ENCODE measurements around the gene SYT2.

DNA sequence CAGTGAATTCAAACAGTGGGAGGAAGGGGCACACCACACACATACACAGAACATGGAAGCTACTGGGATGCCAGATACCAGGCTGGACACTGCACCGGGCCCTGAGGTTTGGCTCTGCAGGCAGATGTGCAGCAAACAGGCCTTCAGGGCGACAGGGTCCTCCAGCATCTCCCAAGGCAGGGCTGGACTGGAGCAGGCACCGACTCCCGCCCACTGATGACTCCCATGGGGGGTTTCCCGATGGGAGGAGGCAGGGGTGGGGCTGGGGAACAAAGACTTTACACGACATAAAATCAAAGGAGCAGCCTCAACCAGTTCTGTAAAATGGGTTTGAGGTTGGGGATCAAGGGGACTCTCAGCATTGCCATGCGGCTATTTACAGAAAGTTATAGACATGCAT is 118.1 kb downstream of the SYT2 start:
- TF ChIP-seq, protein P1, sequence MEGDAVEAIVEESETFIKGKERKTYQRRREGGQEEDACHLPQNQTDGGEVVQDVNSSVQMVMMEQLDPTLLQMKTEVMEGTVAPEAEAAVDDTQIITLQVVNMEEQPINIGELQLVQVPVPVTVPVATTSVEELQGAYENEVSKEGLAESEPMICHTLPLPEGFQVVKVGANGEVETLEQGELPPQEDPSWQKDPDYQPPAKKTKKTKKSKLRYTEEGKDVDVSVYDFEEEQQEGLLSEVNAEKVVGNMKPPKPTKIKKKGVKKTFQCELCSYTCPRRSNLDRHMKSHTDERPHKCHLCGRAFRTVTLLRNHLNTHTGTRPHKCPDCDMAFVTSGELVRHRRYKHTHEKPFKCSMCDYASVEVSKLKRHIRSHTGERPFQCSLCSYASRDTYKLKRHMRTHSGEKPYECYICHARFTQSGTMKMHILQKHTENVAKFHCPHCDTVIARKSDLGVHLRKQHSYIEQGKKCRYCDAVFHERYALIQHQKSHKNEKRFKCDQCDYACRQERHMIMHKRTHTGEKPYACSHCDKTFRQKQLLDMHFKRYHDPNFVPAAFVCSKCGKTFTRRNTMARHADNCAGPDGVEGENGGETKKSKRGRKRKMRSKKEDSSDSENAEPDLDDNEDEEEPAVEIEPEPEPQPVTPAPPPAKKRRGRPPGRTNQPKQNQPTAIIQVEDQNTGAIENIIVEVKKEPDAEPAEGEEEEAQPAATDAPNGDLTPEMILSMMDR (IDR thresholded peaks at IDR 0.05; ENCODE audit: low read depth, low read length, poor library complexity, severe bottlenecking) = no peak
- TF ChIP-seq EZH2phosphoT487 (IDR thresholded peaks at IDR 0.05; ENCODE audit: borderline replicate concordance, low read length) = no peak

Data from DOHH2 (cell line).